H9 (cell line): ENCODE data around the gene TFEB. TPM values are rescaled to one million over a fixed set of nuclear protein-coding genes. Genes with fewer than 3 reads are reported as not detected.

Experiments used
- DNase-seq: peaks from one replicate; pipeline ENCODE4 v3.0.0-alpha.2; 2017
- H2AFZ ChIP-seq: one replicate; pipeline ENCODE4 v1.6.1; 2013; ENCODE audit warnings: mild to moderate bottlenecking, low read length, control low read depth, moderate library complexity
- H2AK5ac ChIP-seq: 2 replicates; pipeline ENCODE4 v1.6.1; 2013; ENCODE audit warnings: low read length, control low read depth, mixed read lengths; ENCODE audit not compliant: insufficient read length
- H2BK120ac ChIP-seq: one replicate; pipeline ENCODE4 v1.6.1; 2013; ENCODE audit warnings: low read depth, mild to moderate bottlenecking, low read length, control low read depth, inconsistent platforms; ENCODE audit not compliant: poor library complexity, severe bottlenecking
- H2BK12ac ChIP-seq: 2 replicates; pipeline ENCODE4 v1.6.1; 2013; ENCODE audit warnings: low read length, control low read depth, mixed read lengths, low read depth; ENCODE audit not compliant: insufficient read length
- H2BK15ac ChIP-seq: 2 replicates; pipeline ENCODE4 v1.6.1; 2013; ENCODE audit warnings: low read depth, low read length, control low read depth
- H2BK20ac ChIP-seq: one replicate; pipeline ENCODE4 v1.6.1; 2013; ENCODE audit warnings: low read depth, mild to moderate bottlenecking, low read length, control low read depth, inconsistent platforms; ENCODE audit not compliant: poor library complexity, severe bottlenecking
- H2BK5ac ChIP-seq: 2 replicates; pipeline ENCODE4 v1.6.1; 2013; ENCODE audit warnings: low read length, control low read depth, mixed read lengths; ENCODE audit not compliant: insufficient read length
- H3K14ac ChIP-seq: 2 replicates; pipeline ENCODE4 v1.6.1; 2013; ENCODE audit warnings: low read length, control low read depth; ENCODE audit not compliant: insufficient read depth
- H3K18ac ChIP-seq: 2 replicates; pipeline ENCODE4 v1.6.1; 2013; ENCODE audit warnings: low read depth, mild to moderate bottlenecking, mixed read lengths, low read length, control low read depth; ENCODE audit not compliant: insufficient read length
- H3K23ac ChIP-seq: 2 replicates; pipeline ENCODE4 v1.6.1; 2013; ENCODE audit warnings: low read length, control low read depth, mixed read lengths, low read depth; ENCODE audit not compliant: insufficient read length
- H3K23me2 ChIP-seq: 2 replicates; pipeline ENCODE4 v1.6.1; 2013; ENCODE audit warnings: low read depth, mild to moderate bottlenecking, mixed read lengths, low read length, control low read depth; ENCODE audit not compliant: insufficient read length, poor library complexity, severe bottlenecking
- H3K27ac ChIP-seq: 2 replicates; pipeline ENCODE4 v1.5.1; 2013; ENCODE audit warnings: low read length, control low read depth, mixed read lengths, low read depth; ENCODE audit not compliant: insufficient read length
- H3K27me3 ChIP-seq: 2 replicates; pipeline ENCODE4 v1.6.1; 2013; ENCODE audit warnings: low read length, control low read depth, inconsistent platforms; ENCODE audit not compliant: insufficient read depth
- H3K4ac ChIP-seq: 2 replicates; pipeline ENCODE4 v1.6.1; 2013; ENCODE audit warnings: low read depth, mild to moderate bottlenecking, control low read depth, inconsistent platforms, low read length, moderate library complexity
- H3K4me1 ChIP-seq: 2 replicates; pipeline ENCODE4 v1.6.1; 2013; ENCODE audit warnings: low read length, control low read depth, inconsistent platforms; ENCODE audit not compliant: insufficient read depth
- H3K4me2 ChIP-seq: 2 replicates; pipeline ENCODE4 v1.6.1; 2013; ENCODE audit warnings: low read length, control low read depth, mixed read lengths; ENCODE audit not compliant: insufficient read length, insufficient read depth
- H3K56ac ChIP-seq: 2 replicates; pipeline ENCODE4 v1.6.1; 2013; ENCODE audit warnings: low read depth, mild to moderate bottlenecking, mixed read lengths, low read length, control low read depth; ENCODE audit not compliant: insufficient read length
- H3K79me1 ChIP-seq: 2 replicates; pipeline ENCODE4 v1.6.1; 2013; ENCODE audit warnings: low read depth, mild to moderate bottlenecking, moderate library complexity, low read length, control low read depth, inconsistent platforms; ENCODE audit not compliant: insufficient read depth, poor library complexity, severe bottlenecking
- H3K79me2 ChIP-seq: 2 replicates; pipeline ENCODE4 v1.6.1; 2013; ENCODE audit warnings: low read length, control low read depth, inconsistent platforms; ENCODE audit not compliant: insufficient read depth
- H3K9ac ChIP-seq: 2 replicates; pipeline ENCODE4 v1.6.1; 2013; ENCODE audit warnings: low read length, control low read depth, mixed read lengths; ENCODE audit not compliant: insufficient read length; ENCODE audit errors: extremely low read depth
- H3K9me3 ChIP-seq: one replicate; pipeline ENCODE4 v1.6.1; 2013; ENCODE audit warnings: low read depth, low read length, inconsistent platforms; ENCODE audit not compliant: control insufficient read depth
- H3T11ph ChIP-seq: one replicate; pipeline ENCODE4 v1.6.1; 2013; ENCODE audit warnings: mild to moderate bottlenecking, low read length, control low read depth, inconsistent platforms
- H4K20me1 ChIP-seq: one replicate; pipeline ENCODE4 v1.6.1; 2013; ENCODE audit not compliant: control insufficient read depth, insufficient read length, insufficient read depth
- H4K5ac ChIP-seq: 2 replicates; pipeline ENCODE4 v1.6.1; 2013; ENCODE audit warnings: low read depth, mild to moderate bottlenecking, mixed read lengths, low read length, control low read depth; ENCODE audit not compliant: insufficient read length
- H4K8ac ChIP-seq: replicated peaks from 2 replicates; pipeline ENCODE4 v1.6.1; 2013; ENCODE audit warnings: low read length, control low read depth, mixed read lengths, low read depth; ENCODE audit not compliant: insufficient read length
- H4K91ac ChIP-seq: 2 replicates; pipeline ENCODE4 v1.6.1; 2013; ENCODE audit warnings: low read depth, mild to moderate bottlenecking, moderate library complexity, mixed read lengths, low read length, control low read depth; ENCODE audit not compliant: insufficient read length
- H3K27ac Mint-ChIP-seq, 3 experiments: 2 replicates in 2 of 3; 3 replicates in 1 of 3; pipeline ENCODE4 v1.8.0; 2020 to 2021; ENCODE audit warnings: mixed read lengths in 3 of 3, mild to moderate bottlenecking in 1 of 3, moderate library complexity in 1 of 3
- H3K27me3 Mint-ChIP-seq: 2 replicates; pipeline ENCODE4 v1.8.0; 2021; ENCODE audit warnings: low read depth, mild to moderate bottlenecking, moderate library complexity, mixed read lengths
- H3K36me3 Mint-ChIP-seq, 3 experiments: 2 replicates in 2 of 3; 3 replicates in 1 of 3; pipeline ENCODE4 v1.8.0; 2020 to 2021; ENCODE audit warnings: low read depth in 3 of 3, mixed read lengths in 3 of 3; ENCODE audit not compliant: insufficient read depth in 1 of 3
- H3K4me1 Mint-ChIP-seq, 2 experiments: 2 replicates each; pipeline ENCODE4 v1.8.0; 2020; ENCODE audit warnings: mixed read lengths in 2 of 2
- H3K4me3 Mint-ChIP-seq, 2 experiments: 2 replicates in 1 of 2; 3 replicates in 1 of 2; pipeline ENCODE4 v1.8.0; 2020 to 2021; ENCODE audit warnings: mild to moderate bottlenecking in 2 of 2, mixed read lengths in 2 of 2, moderate library complexity in 1 of 2
- H3K9me3 Mint-ChIP-seq, 2 experiments: 2 replicates in 1 of 2; 3 replicates in 1 of 2; pipeline ENCODE4 v1.8.0; 2020; ENCODE audit warnings: mild to moderate bottlenecking in 2 of 2, mixed read lengths in 2 of 2, moderate library complexity in 1 of 2
- CTCF ChIP-seq: fragments of 200-600 bp; sonication (generic); conservative IDR thresholded peaks from 3 replicates; pipeline ENCODE4 v1.8.0; 2021; ENCODE audit warnings: antibody characterized with exemption, mild to moderate bottlenecking
- WGBS: extraction: QIAGEN DNeasy Blood & Tissue Kit; methylation state at CpG from one replicate; pipeline ENCODE4 v1.1.7; 2013; ENCODE audit warnings: missing lambda C conversion rate, low lambda C conversion rate, mixed read lengths; ENCODE audit not compliant: insufficient read length; ENCODE audit errors: extremely low coverage; 5-methylcytosine and 5-hydroxymethylcytosine counted together
- total RNA-seq: library from RNA; stranded (reverse); gene quantifications from 2 replicates; pipeline ENCODE4 v1.2.1, GENCODE V29; 2021

Gene TFEB
- total RNA-seq, 1 experiment from 2014 or later = 1.2 TPM

GRCh38 chr6:41706876-41707564, 28.4 kb downstream of the TFEB start:
- Histone ChIP-seq H3K9me3 (no peaks in the 10 kb centered on the region), H3K14ac (no peak overlapping the region; the same call in 1 of the 2 replicates), H3T11ph (no peak overlapping the region), H4K8ac (no peak overlapping the region), H3K9ac (no peak overlapping the region), H2BK20ac (no peak overlapping the region), H3K18ac (peak overlapping the region; percentile 7), H3K27ac (no peak overlapping the region), H4K5ac (no peak overlapping the region), H3K23me2 (no peaks in the 10 kb centered on the region), H2BK12ac (no peak overlapping the region), H2AK5ac (no peak overlapping the region), H2BK5ac (no peak overlapping the region), H3K79me2 (no peaks in the 10 kb centered on the region), H2BK120ac (no peak overlapping the region), H3K4ac (no peak overlapping the region), H3K4me1 (no peaks in the 10 kb centered on the region; the same call in 1 of the 2 replicates), H3K4me2 (no peak overlapping the region), H4K91ac (no peak overlapping the region), H3K23ac (no peak overlapping the region), H2BK15ac (no peak overlapping the region), H3K27me3 (no peaks in the 10 kb centered on the region), H3K79me1 (no peaks in the 10 kb centered on the region), H3K56ac (no peak overlapping the region), H2AFZ (no peak overlapping the region), H4K20me1 (no peaks in the 10 kb centered on the region)
- Mint-ChIP-seq H3K4me1 (peaks cover 8 to 13% of the 10 kb centered on the region in 2 experiments), H3K4me3 (no peak overlapping the region), H3K36me3 (no peaks in the 10 kb centered on the region), H3K9me3 (no peaks in the 10 kb centered on the region), H3K27ac (peak overlapping the region in 1 of 3 experiments; percentile 48; a peak in 1 of 7 replicates), H3K27me3 (peaks cover 13% of the 10 kb centered on the region)
- DNase-seq = no peak
- no peak for TF ChIP-seq CTCF
- WGBS = no CpG with 5 or more reads among the region's 9 CpGs
